GM19043 (cell line): ENCODE data around the gene MARVELD2.
A peak's percentile ranks its signal among the peaks of the same experiment; 100 is the strongest.
"Not testable (repeated sequence)": the region's sequence is repeated elsewhere in the genome, so short reads cannot be mapped to it uniquely, and the experiment has no call there.

Experiments used
- ATAC-seq: cut with Tn5 transposase; IDR thresholded peaks from one replicate; pipeline ENCODE4 v1.9.1; 2021; ENCODE audit warnings: low read depth; ENCODE audit not compliant: unreplicated experiment

Gene MARVELD2

GRCh38 chr5:69414885-69415583 lies at the start of gene MARVELD2:
MARVELD2 (plus strand) TSS chr5:69415116; CDS start chr5:69419386, 4,270 bp downstream.
- ATAC-seq, result peak; percentile 91

- ATAC-seq, result no peak
These were observed 47.1 kb upstream of the MARVELD2 start for GRCh38 chr5:69367697-69368279.

- ATAC-seq, result peak; percentile 18
These were observed 46.2 kb upstream of the MARVELD2 start for GRCh38 chr5:69368458-69369339.

- ATAC-seq, result peak; percentile 91
These were observed 45.4 kb upstream of the MARVELD2 start, which contains the start of the genes AK6, RAD17 and TAF9 for GRCh38 chr5:69369340-69370121. AK6 (minus strand) TSS chr5:69369520; CDS start chr5:69369490, 30 bp downstream. RAD17 (plus strand) TSS chr5:69369818; CDS start chr5:69372209, 2,391 bp downstream. TAF9 (minus strand) TSS chr5:69369520; CDS start chr5:69365737, 3,783 bp downstream.

- not testable (repeated sequence) for ATAC-seq
These were observed 44.6 kb upstream of the MARVELD2 start for GRCh38 chr5:69370335-69370734.

GRCh38 chr5:69372394-69372793 lies 42.5 kb upstream of the MARVELD2 start:
- no peak for ATAC-seq

GRCh38 chr5:69374911-69375446 lies 39.9 kb upstream of the MARVELD2 start:
- peak; percentile 59 for ATAC-seq

GRCh38 chr5:69378376-69378775 lies 36.5 kb upstream of the MARVELD2 start:
- ATAC-seq, result no peak

- ATAC-seq, result no peak
These were observed 10.1 kb upstream of the MARVELD2 start for GRCh38 chr5:69404659-69405330.

GRCh38 chr5:69415584-69415958 lies 655 bp downstream of the MARVELD2 start:
- no peak for ATAC-seq

GRCh38 chr5:69416180-69416579 lies 1.3 kb downstream of the MARVELD2 start:
- no peak for ATAC-seq

- ATAC-seq, result no peak
These were observed 1.8 kb downstream of the MARVELD2 start for GRCh38 chr5:69416699-69417098.

- ATAC-seq, result no peak
These were observed 3.6 kb downstream of the MARVELD2 start for GRCh38 chr5:69418554-69418953.

- no peak for ATAC-seq
These were observed 16.7 kb downstream of the MARVELD2 start for GRCh38 chr5:69431424-69432303.

GRCh38 chr5:69432412-69433206 lies 17.7 kb downstream of the MARVELD2 start:
- ATAC-seq, result peak; percentile 70

- ATAC-seq, result not testable (repeated sequence)
These were observed 20.5 kb downstream of the MARVELD2 start for GRCh38 chr5:69435276-69435884.

GRCh38 chr5:69444127-69444754 lies 29.3 kb downstream of the MARVELD2 start:
- no peak for ATAC-seq
